Stomach smooth muscle (tissue), 2 donors: ENCODE data around the gene TMEM120B.
"Not testable (repeated sequence)": the region's sequence is repeated elsewhere in the genome, so short reads cannot be mapped to it uniquely, and the experiment has no call there.

Source experiments
- H3K27ac ChIP-seq: one replicate; pipeline ENCODE4 v1.7.0; 2013; ENCODE audit warnings: mild to moderate bottlenecking, low read length, inconsistent platforms
- H3K27me3 ChIP-seq, 2 donors: one replicate each; pipeline ENCODE4 v1.7.0; 2013; ENCODE audit warnings: low read length in 2 of 2; ENCODE audit not compliant: insufficient read depth in 2 of 2, control insufficient read depth in 1 of 2
- H3K36me3 ChIP-seq, 2 donors: one replicate each; pipeline ENCODE4 v1.7.0; 2013; ENCODE audit warnings: low read length in 2 of 2; ENCODE audit not compliant: control insufficient read depth in 2 of 2, insufficient read depth in 2 of 2
- H3K4me1 ChIP-seq: one replicate; pipeline ENCODE4 v1.7.0; 2013; ENCODE audit warnings: low read length; ENCODE audit not compliant: control insufficient read depth, insufficient read depth
- H3K4me3 ChIP-seq, 2 donors: one replicate each; pipeline ENCODE4 v1.7.0; 2013; ENCODE audit warnings: low read length in 2 of 2
- H3K9ac ChIP-seq, 2 donors: one replicate each; pipeline ENCODE4 v1.7.0; 2013; ENCODE audit warnings: low read length in 2 of 2, mild to moderate bottlenecking in 1 of 2
- H3K9me3 ChIP-seq, 2 donors: one replicate each; pipeline ENCODE4 v1.7.0; 2013; ENCODE audit warnings: low read length in 2 of 2; ENCODE audit not compliant: control insufficient read depth in 2 of 2
- donor health status: healthy.
- donor health status: Pancreatic carcinoma.

The TMEM120B gene

DNA sequence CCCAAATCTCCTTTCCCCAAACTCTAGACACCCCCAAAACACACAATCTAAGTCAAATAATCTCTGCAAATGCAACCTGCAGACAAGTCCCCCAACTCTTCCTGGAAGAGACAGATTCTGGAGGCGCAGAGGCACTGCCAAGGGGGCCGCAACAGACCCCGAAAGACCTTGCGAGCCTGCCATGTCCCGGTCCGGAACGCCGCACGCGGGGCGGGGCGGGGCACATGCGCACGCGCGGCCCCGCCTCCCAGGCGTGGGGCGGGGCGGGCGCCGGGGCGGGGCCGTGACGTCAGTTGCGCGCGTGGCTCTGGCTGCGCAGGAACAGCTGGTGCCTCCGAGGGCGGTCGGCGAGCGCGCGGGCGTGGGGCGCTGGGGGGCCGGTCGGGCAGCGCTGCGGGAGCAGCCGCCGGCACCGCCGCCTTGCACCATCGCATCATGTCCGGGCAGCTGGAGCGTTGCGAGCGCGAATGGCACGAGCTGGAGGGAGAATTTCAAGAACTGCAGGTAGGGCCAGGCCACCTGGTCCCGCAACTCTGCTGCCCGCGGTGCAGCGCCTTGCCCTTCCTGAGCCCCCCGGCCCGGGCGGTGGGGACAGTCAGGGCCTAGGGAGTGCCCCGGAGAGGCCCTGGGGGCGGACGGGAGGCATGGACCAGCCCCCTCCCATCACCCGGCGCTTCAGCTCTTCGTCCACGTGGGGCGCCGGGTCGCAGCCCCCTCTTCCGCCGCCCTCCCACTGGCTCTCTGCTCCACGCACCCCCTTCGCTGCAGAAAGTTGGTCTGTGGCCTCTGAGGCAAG, at the start of gene TMEM120B:
TSS of gene TMEM120B (plus strand) at position 292 of the 796 bp plus-strand sequence. CDS start at position 436, 144 bp downstream.
- peak within 1 kb of the TSS; percentile 87 to 89 for H3K9ac ChIP-seq
- no peaks in the 10 kb centered on the region for H3K27me3 ChIP-seq
- H3K36me3 ChIP-seq = peaks cover 0 to 2% of the 10 kb centered on the region in 2 donors
- H3K9me3 ChIP-seq = no peaks in the 10 kb centered on the region
- peaks cover 26% of the 10 kb centered on the region for H3K4me1 ChIP-seq
- peak within 1 kb of the TSS; percentile 78 for H3K27ac ChIP-seq
- peak within 1 kb of the TSS; percentile 94 to 96 for H3K4me3 ChIP-seq

DNA sequence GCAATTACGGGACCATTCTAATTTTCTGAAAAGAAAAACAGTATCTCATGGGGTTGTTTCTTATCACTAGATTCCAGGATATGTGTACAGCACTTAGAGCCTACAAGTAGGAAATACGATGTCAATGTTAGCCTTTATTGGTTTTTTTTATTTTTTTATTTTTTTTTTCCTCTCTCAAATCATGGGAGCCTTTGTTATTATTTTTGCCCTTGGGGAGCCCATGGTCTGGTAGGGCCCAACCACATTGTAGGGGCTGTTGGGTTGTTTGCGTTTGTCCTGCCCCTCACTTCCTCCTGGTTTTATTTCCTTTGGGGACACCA, 49.0 kb upstream of the TMEM120B start:
- Histone ChIP-seq H3K4me3 (no peak overlapping the region), H3K36me3 (no peaks in the 10 kb centered on the region), H3K27me3 (no peaks in the 10 kb centered on the region), H3K4me1 (no peaks in the 10 kb centered on the region), H3K9ac (no peak overlapping the region), H3K9me3 (no peaks in the 10 kb centered on the region), H3K27ac (no peak overlapping the region)

DNA sequence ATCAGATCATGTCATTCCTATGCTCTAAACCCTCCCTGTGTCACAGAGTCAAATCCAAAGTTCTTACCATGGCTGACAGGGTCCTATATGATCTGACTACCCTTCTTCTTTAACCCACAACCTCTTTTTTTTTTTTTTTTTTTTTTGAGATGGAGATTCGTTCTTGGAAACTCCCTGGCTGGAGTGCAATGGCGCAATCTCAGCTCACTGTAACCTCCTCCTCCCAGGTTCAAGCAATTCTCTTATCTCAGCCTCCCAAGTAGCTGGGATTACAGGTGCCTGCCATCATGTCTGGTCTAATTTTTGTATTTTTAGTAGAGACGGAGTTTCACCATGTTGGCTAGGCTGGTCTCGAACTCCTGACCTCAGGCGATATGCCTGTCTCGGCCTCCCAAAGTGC, 45.7 kb upstream of the TMEM120B start:
- H3K4me1 ChIP-seq, H3K36me3 ChIP-seq, H3K27me3 ChIP-seq, H3K9me3 ChIP-seq, H3K27ac ChIP-seq, H3K4me3 ChIP-seq, H3K9ac ChIP-seq: not testable (repeated sequence)

DNA sequence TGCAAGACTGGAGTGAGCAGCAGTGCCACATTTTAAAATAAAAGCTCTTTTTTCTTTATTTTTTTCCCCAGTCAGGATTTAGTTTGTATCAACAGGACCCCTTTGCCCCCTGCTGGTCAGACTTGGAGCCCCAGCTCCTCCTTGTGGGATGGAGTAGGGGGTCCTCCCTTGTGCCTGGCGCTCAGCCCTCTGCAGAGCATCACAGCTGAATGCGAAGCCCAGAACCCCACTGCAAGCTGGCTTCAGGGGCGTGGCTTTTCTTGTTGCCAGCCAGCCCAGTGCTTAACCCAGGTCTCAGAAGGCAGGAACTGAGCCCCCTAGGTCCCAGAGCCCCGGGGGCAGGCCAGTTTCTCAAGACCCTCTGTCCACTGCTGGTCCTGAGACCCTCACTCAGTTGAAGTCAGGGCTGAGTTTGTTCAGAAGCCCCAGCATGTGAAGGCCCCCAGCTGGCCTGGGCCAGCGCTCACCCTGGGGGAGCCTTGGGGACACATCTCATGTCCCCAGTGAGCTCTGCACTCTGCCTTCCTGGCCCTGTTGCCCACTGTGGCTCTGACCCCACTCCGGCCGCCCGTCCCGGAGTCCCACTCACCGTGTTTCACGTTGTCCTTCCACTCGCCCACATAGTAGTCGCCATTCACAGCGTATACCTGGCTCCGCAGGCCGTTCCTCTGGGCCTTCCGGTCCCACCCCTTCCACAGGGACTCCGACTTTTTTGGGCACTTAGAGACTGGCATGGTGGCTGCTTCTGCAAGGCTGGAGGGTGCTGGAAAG, 43.6 kb upstream of the TMEM120B start:
- H3K27me3 ChIP-seq = no peaks in the 10 kb centered on the region
- H3K27ac ChIP-seq = no peak overlapping the region
- no peak overlapping the region for H3K9ac ChIP-seq
- H3K9me3 ChIP-seq = no peaks in the 10 kb centered on the region
- H3K36me3 ChIP-seq = no peaks in the 10 kb centered on the region
- peaks cover 15% of the 10 kb centered on the region for H3K4me1 ChIP-seq
- H3K4me3 ChIP-seq = no peak overlapping the region

DNA sequence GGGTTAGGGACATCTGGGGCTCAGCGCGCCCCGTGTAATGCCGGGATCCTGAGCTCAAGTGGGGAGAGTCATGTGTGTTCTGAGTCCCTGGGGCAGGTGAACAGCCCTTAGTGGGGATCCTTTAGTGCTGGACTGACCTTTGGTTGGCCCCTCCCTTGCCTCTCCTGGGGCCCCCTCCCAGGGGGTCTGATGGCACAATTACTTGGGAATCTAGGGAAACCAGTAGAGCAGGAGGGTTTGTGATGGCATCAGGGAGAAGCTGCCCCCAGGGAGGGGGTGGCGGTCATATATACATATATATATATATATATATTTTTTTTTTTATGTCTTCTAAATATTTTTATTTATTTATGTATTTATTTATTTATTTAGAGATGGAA, 43.0 kb upstream of the TMEM120B start, which contains the start of gene MORN3:
TSS of gene MORN3 (minus strand) at position 134 of the 380 bp plus-strand sequence. CDS start 171 bp downstream, outside the sequence.
- H3K9ac ChIP-seq = no peak within 1 kb of the TSS
- H3K36me3 ChIP-seq = no peaks in the 10 kb centered on the region

DNA sequence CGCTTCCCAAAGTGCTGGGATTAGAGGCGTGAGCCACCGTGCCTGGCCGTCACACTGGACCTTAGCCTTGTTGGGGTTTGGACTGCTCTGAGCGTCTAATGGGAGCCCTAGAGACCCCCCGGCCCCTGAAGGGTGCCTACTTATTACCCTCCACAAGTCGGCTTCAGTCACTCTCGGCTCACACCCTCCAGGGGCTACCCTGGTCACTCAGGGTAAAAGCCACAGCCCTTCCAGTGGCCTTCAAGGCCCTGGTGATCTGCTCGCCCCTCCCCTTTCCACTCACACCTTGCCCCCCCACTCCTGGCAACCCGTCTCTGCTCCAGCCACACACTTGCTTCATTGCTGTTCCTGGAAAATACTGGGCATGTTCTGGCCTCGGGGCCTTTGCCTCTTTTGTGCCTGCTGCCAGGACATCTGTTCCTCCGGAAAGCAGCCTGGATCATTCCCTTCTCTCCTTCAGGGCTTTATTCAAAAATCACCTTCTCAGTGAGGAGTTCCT, 39.5 kb upstream of the TMEM120B start:
- H3K27ac ChIP-seq = peak overlapping the region; percentile 41

More for the DNA sequence above, 43.0 kb upstream of the TMEM120B start, which contains the start of gene MORN3:
- Histone ChIP-seq H3K27ac (no peak within 1 kb of the TSS), H3K27me3 (no peaks in the 10 kb centered on the region), H3K4me1 (peaks cover 15% of the 10 kb centered on the region), H3K4me3 (no peak within 1 kb of the TSS), H3K9me3 (no peaks in the 10 kb centered on the region)

DNA sequence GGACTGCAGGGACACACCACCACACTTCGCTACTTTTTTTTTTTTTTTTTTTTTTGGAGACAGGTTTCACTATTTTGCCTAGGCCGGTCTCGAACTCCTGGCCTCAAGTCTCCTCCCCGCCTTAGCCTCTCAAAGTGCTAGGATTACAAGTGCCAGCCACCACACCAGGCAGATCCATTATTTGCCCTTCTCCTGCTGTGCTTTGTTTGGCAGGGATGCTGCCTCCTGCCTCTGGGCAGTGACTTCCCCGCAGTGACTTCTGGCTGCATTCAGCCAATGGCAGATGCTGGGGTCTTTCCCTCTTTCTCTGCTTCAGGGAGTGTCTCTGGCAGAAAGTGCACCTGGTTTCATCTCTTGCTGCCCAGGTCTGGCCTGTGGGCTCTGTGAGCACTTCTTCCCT, 36.4 kb upstream of the TMEM120B start:
- Histone ChIP-seq H3K9ac (no peak overlapping the region), H3K36me3 (no peaks in the 10 kb centered on the region), H3K9me3 (no peaks in the 10 kb centered on the region), H3K4me1 (peaks cover 15% of the 10 kb centered on the region), H3K27ac (no peak overlapping the region), H3K27me3 (no peaks in the 10 kb centered on the region), H3K4me3 (no peak overlapping the region)

More for the DNA sequence above, 39.5 kb upstream of the TMEM120B start:
- Histone ChIP-seq H3K9ac (no peak overlapping the region), H3K4me1 (peaks cover 15% of the 10 kb centered on the region), H3K9me3 (no peaks in the 10 kb centered on the region), H3K36me3 (no peaks in the 10 kb centered on the region), H3K27me3 (no peaks in the 10 kb centered on the region), H3K4me3 (peak overlapping the region in 1 of 2 donors; percentile 74)

DNA sequence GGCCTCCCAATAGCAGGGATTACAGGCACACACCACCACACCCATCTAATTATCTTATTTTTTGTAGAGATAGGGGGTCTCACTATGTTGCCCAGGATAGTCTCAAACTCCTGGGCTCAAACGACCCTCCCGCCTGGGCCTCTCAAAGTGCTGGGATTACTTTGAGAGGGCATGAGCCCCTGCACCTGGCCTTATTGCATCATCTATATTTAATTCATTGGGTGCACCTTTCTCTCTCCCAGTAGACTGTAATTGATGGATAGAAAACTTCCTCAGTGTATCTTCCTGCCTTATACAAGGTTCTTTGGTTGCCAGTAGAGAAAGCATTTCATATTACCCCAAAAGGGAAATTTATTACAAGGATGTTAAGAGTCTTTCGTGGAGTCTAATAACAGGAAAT, 34.2 kb upstream of the TMEM120B start:
- Histone ChIP-seq H3K9me3 (no peaks in the 10 kb centered on the region), H3K27me3 (no peaks in the 10 kb centered on the region), H3K4me1 (peaks cover under 1% of the 10 kb centered on the region), H3K36me3 (no peaks in the 10 kb centered on the region), H3K4me3 (no peak overlapping the region), H3K27ac (no peak overlapping the region), H3K9ac (no peak overlapping the region)

DNA sequence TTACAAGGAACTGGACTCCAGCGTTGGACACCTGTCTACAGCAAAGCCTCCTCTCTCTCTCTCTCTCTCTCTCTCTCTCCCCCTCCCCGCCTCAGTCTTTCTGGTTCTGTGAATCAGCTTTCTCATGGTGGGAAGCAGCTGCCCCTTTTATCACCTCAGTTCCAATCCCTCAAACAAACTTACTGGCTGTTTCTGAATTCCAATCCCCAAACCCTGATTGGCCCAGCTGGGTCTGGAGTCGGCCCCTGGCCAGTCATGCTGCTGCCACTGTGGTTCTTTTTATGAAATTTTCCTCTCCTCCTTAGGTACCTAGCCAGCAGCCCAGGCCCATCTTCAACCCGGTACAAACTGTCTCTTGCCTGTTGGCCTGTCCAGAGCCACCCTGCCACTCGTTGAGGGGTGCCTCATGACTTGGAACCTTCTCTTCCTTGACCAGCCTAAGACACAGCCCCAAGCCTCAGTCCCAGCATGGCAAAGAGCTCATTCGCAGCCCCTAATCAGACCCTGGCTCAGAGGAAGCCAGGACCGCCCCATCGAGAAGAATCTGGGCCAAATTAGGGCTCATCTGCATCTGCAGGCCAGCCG, 33.7 kb upstream of the TMEM120B start:
- Histone ChIP-seq H3K9ac (no peak overlapping the region), H3K27me3 (no peaks in the 10 kb centered on the region), H3K27ac (no peak overlapping the region), H3K36me3 (no peaks in the 10 kb centered on the region), H3K4me1 (no peaks in the 10 kb centered on the region), H3K9me3 (no peaks in the 10 kb centered on the region), H3K4me3 (no peak overlapping the region)

DNA sequence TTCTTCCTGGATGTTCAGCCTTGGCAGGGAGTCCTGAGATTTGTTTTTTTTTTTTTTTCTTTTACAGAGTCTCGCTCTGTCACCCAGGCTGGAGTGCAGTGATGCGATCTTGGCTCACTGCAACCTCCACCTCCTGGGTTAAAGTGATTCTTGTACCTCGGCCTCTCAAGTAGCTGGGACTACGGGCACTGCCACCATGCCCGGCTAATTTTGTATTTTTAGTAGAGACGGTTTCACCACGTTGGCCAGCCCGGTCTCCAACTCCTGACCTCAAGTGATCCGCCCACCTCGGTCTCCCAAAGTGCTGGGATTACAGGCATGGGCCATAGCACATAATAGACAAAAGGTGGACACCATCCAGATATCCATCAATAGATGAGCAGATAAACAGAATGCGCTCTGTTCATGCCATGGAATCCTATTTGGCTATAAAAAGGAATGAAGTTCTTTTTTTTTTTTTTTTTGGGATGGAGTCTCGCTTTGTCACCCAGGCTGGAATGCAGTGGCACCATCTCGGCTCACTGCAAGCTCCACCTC, 32.8 kb upstream of the TMEM120B start:
- H3K27me3 ChIP-seq, H3K4me3 ChIP-seq, H3K4me1 ChIP-seq, H3K9ac ChIP-seq, H3K36me3 ChIP-seq, H3K27ac ChIP-seq, H3K9me3 ChIP-seq: not testable (repeated sequence)
